ENCODE data around the gene NDST4.

DNA sequence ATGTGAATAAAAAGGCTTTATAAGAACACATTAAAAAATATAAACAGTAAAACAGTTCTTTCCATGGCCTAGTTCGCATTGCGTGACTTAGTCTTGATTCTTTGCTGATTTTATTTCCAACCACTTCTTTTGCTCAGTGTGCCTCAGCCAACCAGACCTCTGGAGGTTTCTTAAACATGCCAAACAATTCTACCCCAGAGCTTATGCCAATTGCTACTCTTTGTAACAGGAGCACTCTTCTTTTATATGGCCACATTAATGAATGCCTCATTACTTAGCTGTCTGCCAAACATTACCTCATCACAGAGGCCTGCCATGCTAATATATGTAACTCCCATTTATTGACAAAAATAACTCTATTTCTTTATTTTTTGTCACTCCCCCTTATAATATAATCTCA, 202.3 kb downstream of the NDST4 start:
- TF ChIP-seq EZH2phosphoT487 (IDR thresholded peaks at IDR 0.05; ENCODE audit: borderline replicate concordance, low read length), result no peak
- TF ChIP-seq, protein P1, sequence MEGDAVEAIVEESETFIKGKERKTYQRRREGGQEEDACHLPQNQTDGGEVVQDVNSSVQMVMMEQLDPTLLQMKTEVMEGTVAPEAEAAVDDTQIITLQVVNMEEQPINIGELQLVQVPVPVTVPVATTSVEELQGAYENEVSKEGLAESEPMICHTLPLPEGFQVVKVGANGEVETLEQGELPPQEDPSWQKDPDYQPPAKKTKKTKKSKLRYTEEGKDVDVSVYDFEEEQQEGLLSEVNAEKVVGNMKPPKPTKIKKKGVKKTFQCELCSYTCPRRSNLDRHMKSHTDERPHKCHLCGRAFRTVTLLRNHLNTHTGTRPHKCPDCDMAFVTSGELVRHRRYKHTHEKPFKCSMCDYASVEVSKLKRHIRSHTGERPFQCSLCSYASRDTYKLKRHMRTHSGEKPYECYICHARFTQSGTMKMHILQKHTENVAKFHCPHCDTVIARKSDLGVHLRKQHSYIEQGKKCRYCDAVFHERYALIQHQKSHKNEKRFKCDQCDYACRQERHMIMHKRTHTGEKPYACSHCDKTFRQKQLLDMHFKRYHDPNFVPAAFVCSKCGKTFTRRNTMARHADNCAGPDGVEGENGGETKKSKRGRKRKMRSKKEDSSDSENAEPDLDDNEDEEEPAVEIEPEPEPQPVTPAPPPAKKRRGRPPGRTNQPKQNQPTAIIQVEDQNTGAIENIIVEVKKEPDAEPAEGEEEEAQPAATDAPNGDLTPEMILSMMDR (IDR thresholded peaks at IDR 0.05; ENCODE audit: low read depth, low read length, poor library complexity, severe bottlenecking), result no peak

Data from DOHH2 (cell line).